ENCODE data around the gene NCOA1.

DNA sequence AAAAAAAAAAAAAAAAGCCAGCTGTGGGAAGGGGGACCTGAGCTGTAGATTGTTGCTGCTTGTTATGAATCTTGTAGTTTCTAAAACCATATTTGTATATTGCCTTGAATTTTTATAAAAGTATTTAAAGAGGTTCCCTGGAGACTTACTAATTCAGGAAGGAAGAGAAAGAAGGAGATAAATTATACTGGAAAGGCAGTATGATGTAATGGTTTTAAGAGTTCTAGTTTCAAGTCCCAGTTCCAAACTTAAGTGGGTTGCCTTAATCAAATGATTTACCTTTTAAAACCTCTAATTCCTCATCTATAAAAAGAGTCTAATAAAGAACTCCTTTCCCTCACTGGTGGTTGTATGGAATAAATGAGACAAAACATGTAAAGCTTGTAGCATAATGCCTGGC lies 240.0 kb downstream of the NCOA1 start:
- TF ChIP-seq, protein P1, sequence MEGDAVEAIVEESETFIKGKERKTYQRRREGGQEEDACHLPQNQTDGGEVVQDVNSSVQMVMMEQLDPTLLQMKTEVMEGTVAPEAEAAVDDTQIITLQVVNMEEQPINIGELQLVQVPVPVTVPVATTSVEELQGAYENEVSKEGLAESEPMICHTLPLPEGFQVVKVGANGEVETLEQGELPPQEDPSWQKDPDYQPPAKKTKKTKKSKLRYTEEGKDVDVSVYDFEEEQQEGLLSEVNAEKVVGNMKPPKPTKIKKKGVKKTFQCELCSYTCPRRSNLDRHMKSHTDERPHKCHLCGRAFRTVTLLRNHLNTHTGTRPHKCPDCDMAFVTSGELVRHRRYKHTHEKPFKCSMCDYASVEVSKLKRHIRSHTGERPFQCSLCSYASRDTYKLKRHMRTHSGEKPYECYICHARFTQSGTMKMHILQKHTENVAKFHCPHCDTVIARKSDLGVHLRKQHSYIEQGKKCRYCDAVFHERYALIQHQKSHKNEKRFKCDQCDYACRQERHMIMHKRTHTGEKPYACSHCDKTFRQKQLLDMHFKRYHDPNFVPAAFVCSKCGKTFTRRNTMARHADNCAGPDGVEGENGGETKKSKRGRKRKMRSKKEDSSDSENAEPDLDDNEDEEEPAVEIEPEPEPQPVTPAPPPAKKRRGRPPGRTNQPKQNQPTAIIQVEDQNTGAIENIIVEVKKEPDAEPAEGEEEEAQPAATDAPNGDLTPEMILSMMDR (IDR thresholded peaks at IDR 0.05) = no peak
- no peak for TF ChIP-seq POLR2A (IDR thresholded peaks at IDR 0.05)
